ENCODE results near the gene SAMD1. TPM values are rescaled to one million over a fixed set of nuclear protein-coding genes. Genes with fewer than 3 reads are reported as not detected.

Gene SAMD1
- total RNA-seq, 2 donors from 2014 or later = 52.9 to 91.3 TPM

GRCh38 chr19:14070268-14071050, 20.1 kb downstream of the SAMD1 start:
- no peak for TF ChIP-seq CTCF (IDR thresholded peaks at IDR 0.05)
- Histone ChIP-seq H3K36me3 (no peaks in the 10 kb centered on the region), H3K9ac (ENCODE audit: low read depth in 2 of 2, low read length in 2 of 2) (no peak overlapping the region), H3K9me3 (no peaks in the 10 kb centered on the region), H3K4me1 (no peaks in the 10 kb centered on the region), H3K27me3 (no peaks in the 10 kb centered on the region), H3K4me3 (no peak overlapping the region), H3K27ac (no peak overlapping the region)
- intact Hi-C loops (cut with DNase I) = loop anchor here (2.0 kb wide), 1 partner anchor 192 kb away; no protein-coding TSS in a partner anchor
- DNase-seq = no peak

- intact Hi-C loops (cut with DNase I) = no loop called here
- Histone ChIP-seq H3K27ac (no peak overlapping the region), H3K4me3 (no peak overlapping the region), H3K27me3 (no peaks in the 10 kb centered on the region), H3K9me3 (no peaks in the 10 kb centered on the region), H3K36me3 (no peaks in the 10 kb centered on the region), H3K9ac (ENCODE audit: low read depth in 2 of 2, low read length in 2 of 2) (no peak overlapping the region), H3K4me1 (no peaks in the 10 kb centered on the region)
- TF ChIP-seq CTCF (IDR thresholded peaks at IDR 0.05) = no peak
- no peak for DNase-seq
Measured at GRCh38 chr19:14066134-14066533, 24.4 kb downstream of the SAMD1 start.

GRCh38 chr19:14063105-14063504, 27.4 kb downstream of the SAMD1 start:
- Histone ChIP-seq H3K36me3 (no peaks in the 10 kb centered on the region), H3K9ac (ENCODE audit: low read depth in 2 of 2, low read length in 2 of 2) (no peak overlapping the region), H3K9me3 (no peaks in the 10 kb centered on the region), H3K27me3 (peaks cover 4% of the 10 kb centered on the region), H3K27ac (no peak overlapping the region), H3K4me1 (no peaks in the 10 kb centered on the region), H3K4me3 (no peak overlapping the region)
- intact Hi-C loops (cut with DNase I) = no loop called here
- no peak for TF ChIP-seq CTCF (IDR thresholded peaks at IDR 0.05)
- no peak for DNase-seq

GRCh38 chr19:14062558-14062855, 28.0 kb downstream of the SAMD1 start:
- TF ChIP-seq CTCF (IDR thresholded peaks at IDR 0.05) = no peak
- H3K4me1 ChIP-seq = peaks cover 3% of the 10 kb centered on the region
- H3K4me3 ChIP-seq = no peak overlapping the region
- H3K27ac ChIP-seq = no peak overlapping the region
- H3K9me3 ChIP-seq = no peaks in the 10 kb centered on the region
- no peaks in the 10 kb centered on the region for H3K36me3 ChIP-seq
- peaks cover 4% of the 10 kb centered on the region for H3K27me3 ChIP-seq
- H3K9ac ChIP-seq (ENCODE audit: low read depth in 2 of 2, low read length in 2 of 2) = no peak overlapping the region
- intact Hi-C loops (cut with DNase I) = no loop called here
- no peak for DNase-seq

GRCh38 chr19:14061751-14062557, 28.6 kb downstream of the SAMD1 start, which contains the start of gene PALM3:
TSS of gene PALM3 (minus strand) at chr19:14062076. CDS start at chr19:14061980, 96 bp downstream.
- no peaks in the 10 kb centered on the region for H3K9me3 ChIP-seq
- H3K36me3 ChIP-seq = no peaks in the 10 kb centered on the region
- H3K4me3 ChIP-seq = no peak within 1 kb of the TSS
- H3K27ac ChIP-seq = no peak within 1 kb of the TSS
- intact Hi-C loops (cut with DNase I) = no loop called here
- H3K27me3 ChIP-seq = peaks cover 4% of the 10 kb centered on the region
- no peak for DNase-seq
- no peak within 1 kb of the TSS for H3K9ac ChIP-seq (ENCODE audit: low read depth in 2 of 2, low read length in 2 of 2)
- peaks cover 3% of the 10 kb centered on the region for H3K4me1 ChIP-seq
- TF ChIP-seq CTCF (IDR thresholded peaks at IDR 0.05) = no peak
